Pancreas (tissue), 10 donors: ENCODE results near the gene HAGHL. TPM values are rescaled to one million over a fixed set of nuclear protein-coding genes. Genes with fewer than 3 reads are reported as not detected.

ENCODE experiments used
- ATAC-seq, 4 donors: fragments of 200-7000 bp; cut with Tn5 transposase; one replicate each; pipeline versions ENCODE4 v1.8.0 to v1.9.1; 2020; ENCODE audit warnings: mild to moderate bottlenecking in 4 of 4, moderate library complexity in 4 of 4
- DNase-seq, 6 donors: peaks; one replicate each; pipeline ENCODE4 v3.0.0-alpha.2; 2020
- FAIRE-seq: peaks from 2 replicates; lab custom pipeline; 2012; peaks lifted over from hg19 to GRCh38; lab: Jason Lieb, UNC
- H3K27ac ChIP-seq, 4 donors: fragments of 200-600 bp; sonication (generic); 1 replicate in 3 of 4; 2 replicates in 1 of 4; pipeline versions ENCODE4 v1.5.0 to v1.8.0; 2020
- H3K27me3 ChIP-seq, 4 donors: fragments of 200-600 bp; one replicate each; pipeline ENCODE4 v1.8.0; 2021
- H3K36me3 ChIP-seq, 3 donors: fragments of 200-600 bp; sonication (generic) in 1 of 3; one replicate each; pipeline versions ENCODE4 v1.5.0 to v1.8.0; 2020 to 2021
- H3K4me1 ChIP-seq, 3 donors: fragments of 200-600 bp; one replicate each; pipeline ENCODE4 v1.8.0; 2021
- H3K4me3 ChIP-seq, 4 donors: fragments of 200-600 bp; sonication (generic) in 2 of 4; one replicate each; pipeline versions ENCODE4 v1.5.0 to v1.8.0; 2020 to 2021
- H3K9me3 ChIP-seq, 4 donors: fragments of 200-600 bp; one replicate each; pipeline ENCODE4 v1.8.0; 2021
- CTCF ChIP-seq, 4 donors: fragments of 200-600 bp; sonication (generic) in 3 of 4; IDR thresholded peaks; one replicate each; pipeline versions ENCODE4 v1.5.0 to v1.8.0; 2021; ENCODE audit warnings: antibody characterized with exemption in 4 of 4
- WGBS, 2 donors: extraction: QIAGEN DNeasy Blood & Tissue Kit; methylation state at CpG; one replicate each; pipeline ENCODE4 v1.1.7; 2013; 5-methylcytosine and 5-hydroxymethylcytosine counted together
- intact Hi-C, 3 donors: fragments of 100-400 bp; cut with DNase I; formaldehyde crosslinking; loops; one replicate each; pipeline versions ENCODE4 v1.11.1 to v1.14.2; 2022
- polyA plus RNA-seq, 2 donors: library from polyadenylated mRNA; stranded (reverse); fragments of 200-250 nt; gene quantifications; one replicate each; pipeline ENCODE4 v1.2.3, GENCODE V29; 2013
- total RNA-seq, 6 donors: library from RNA; stranded (reverse); fragmentation: NEBNext Ultra II Directional in 4 of 6; extraction: Animal tissue kit (Norgen Biotek cat#: 25700) in 4 of 6; gene quantifications; one replicate each; pipeline versions ENCODE4 v1.2.1 to v1.2.4, GENCODE V29; 2021 to 2023
- donor health status: healthy with polysubstance abuse.
- donor health status: DM: no; HTN: no; CAD: no; lungs with moderate emphysema.
- donor health status: DM: no; HTN: no; CAD: no.
- donor health status: control.
- donor health status: control.
- donor health status: Bipolar disorder and iron deficiency.
- donor health status: DM: yes; HTN: yes; CAD: no.
- donor health status: DM: no; HTN: no; CAD: no.
- donor health status: DM: no; HTN: no; CAD: no.
- donor health status: DM: yes; HTN: yes; CAD: no.

Gene HAGHL
- total and polyA plus RNA-seq, 8 donors = 0.47 to 17.5 (median 1.6) TPM

- intact Hi-C loops = no loop called here
- ATAC-seq (peak; percentile 41 to 59 (median 48)), FAIRE-seq (no peak), DNase-seq (peak; percentile 81 to 89 (median 84))
- TF ChIP-seq CTCF (IDR thresholded peaks at IDR 0.05) = no peak
- Histone ChIP-seq H3K4me1 (peaks cover 9 to 21% (median 21%) of the 10 kb centered on the region in 3 donors), H3K4me3 (peak overlapping the region; percentile 4 to 75 (median 34)), H3K27ac (peak overlapping the region; percentile 68 to 78 (median 74)), H3K27me3 (no peaks in the 10 kb centered on the region), H3K9me3 (no peaks in the 10 kb centered on the region), H3K36me3 (peaks cover 0 to 14% (median 13%) of the 10 kb centered on the region in 3 donors)
- WGBS, 2 donors = 28 to 30% methylated on average over 43 to 52 of the region's 52 CpGs
Observed at GRCh38 chr16:678858-679813, 47.8 kb upstream of the HAGHL start.

- peak; percentile 63 to 82 (median 72) for ATAC-seq
- peak within 1 kb of the TSS; percentile 74 to 87 (median 82) for H3K27ac ChIP-seq
- intact Hi-C loops = no loop called here
- no peak for TF ChIP-seq CTCF (IDR thresholded peaks at IDR 0.05)
- 0 to 1% methylated on average over 29 to 91 of the region's 91 CpGs for WGBS, 2 donors
- H3K9me3 ChIP-seq = no peaks in the 10 kb centered on the region
- FAIRE-seq = no peak
- no peaks in the 10 kb centered on the region for H3K27me3 ChIP-seq
- peaks cover 9 to 25% (median 24%) of the 10 kb centered on the region in 3 donors for H3K4me1 ChIP-seq
- peak within 1 kb of the TSS; percentile 51 to 93 (median 74) for H3K4me3 ChIP-seq
- peak; percentile 78 to 94 (median 88) for DNase-seq
- H3K36me3 ChIP-seq = peaks cover 0 to 14% (median 13%) of the 10 kb centered on the region in 3 donors
Observed at GRCh38 chr16:679814-680624, 46.9 kb upstream of the HAGHL start, which contains the start of gene STUB1. Gene STUB1, plus strand, starts transcription at chr16:680410. Its CDS starts 116 bp downstream, at chr16:680526.

- intact Hi-C loops = no loop called here
- ATAC-seq (no peak), FAIRE-seq (no peak), DNase-seq (no peak)
- H3K4me3 ChIP-seq = peak overlapping the region; percentile 51 to 93 (median 74)
- peaks cover 9 to 29% (median 24%) of the 10 kb centered on the region in 3 donors for H3K4me1 ChIP-seq
- no peak for TF ChIP-seq CTCF (IDR thresholded peaks at IDR 0.05)
- no peaks in the 10 kb centered on the region for H3K9me3 ChIP-seq
- WGBS, 2 donors = 0 to 1% methylated on average over 26 to 38 of the region's 38 CpGs
- no peaks in the 10 kb centered on the region for H3K27me3 ChIP-seq
- peaks cover 0 to 14% (median 13%) of the 10 kb centered on the region in 3 donors for H3K36me3 ChIP-seq
- H3K27ac ChIP-seq = peak overlapping the region; percentile 74 to 87 (median 82)
Observed at GRCh38 chr16:680625-680945, 46.3 kb upstream of the HAGHL start.

- WGBS, 2 donors = 40 to 43% methylated on average over 44 of the region's 44 CpGs
- ATAC-seq = no peak
- DNase-seq = peak in 3 of 6 donors; percentile 71 to 86 (median 85)
- no peak for TF ChIP-seq CTCF (IDR thresholded peaks at IDR 0.05)
- Histone ChIP-seq H3K36me3 (peaks cover 0 to 14% (median 13%) of the 10 kb centered on the region in 3 donors), H3K9me3 (no peaks in the 10 kb centered on the region), H3K27ac (peak overlapping the region; percentile 74 to 87 (median 82)), H3K4me3 (peak overlapping the region; percentile 51 to 93 (median 74)), H3K4me1 (peaks cover 9 to 29% (median 24%) of the 10 kb centered on the region in 3 donors), H3K27me3 (no peaks in the 10 kb centered on the region)
- FAIRE-seq = no peak
- intact Hi-C loops = no loop called here
Observed at GRCh38 chr16:680967-681745, 45.8 kb upstream of the HAGHL start.
